ELF-1 (cell line): ENCODE results near the gene SH3D21.

Experiments
- DNase-seq: peaks from one replicate; pipeline ENCODE4 v3.0.0-alpha.2; 2016; ENCODE audit warnings: low read depth, low spot score

Gene SH3D21

DNA sequence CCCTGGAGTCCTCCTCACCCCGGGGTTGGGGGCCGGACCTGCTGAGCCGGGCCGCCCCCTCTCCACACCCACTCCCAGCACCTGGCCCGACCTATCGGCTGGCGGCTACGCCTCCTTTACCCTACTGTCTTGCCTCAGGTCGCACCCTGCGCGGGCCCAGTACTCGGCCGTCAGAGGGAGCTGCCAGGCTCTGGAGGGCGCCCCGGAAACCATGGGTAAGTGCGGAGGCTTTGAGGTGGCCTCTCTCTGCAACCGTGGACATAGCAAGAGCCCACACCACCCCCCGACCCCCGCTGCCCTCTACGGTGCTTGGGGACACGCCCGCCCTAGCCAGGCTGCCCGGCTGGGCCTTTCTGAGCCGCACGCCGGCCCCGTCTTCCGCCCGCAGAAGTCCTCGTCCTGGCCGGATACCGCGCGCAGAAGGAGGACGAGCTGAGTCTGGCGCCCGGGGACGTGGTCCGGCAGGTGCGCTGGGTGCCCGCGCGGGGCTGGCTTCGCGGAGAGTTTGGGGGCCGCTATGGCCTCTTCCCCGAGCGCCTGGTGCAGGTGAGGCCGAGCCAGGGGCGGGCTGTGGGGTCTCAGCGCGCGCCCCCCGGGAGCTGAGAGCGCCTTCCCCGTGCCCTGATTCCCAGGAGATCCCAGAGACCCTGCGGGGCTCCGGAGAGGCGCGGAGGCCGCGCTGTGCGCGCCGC lies at the start of gene SH3D21:
Gene SH3D21 (plus strand): TSS at position 159 of the 692 bp plus-strand sequence. CDS start 53 bp downstream, at position 212.
- no peak for DNase-seq

DNA sequence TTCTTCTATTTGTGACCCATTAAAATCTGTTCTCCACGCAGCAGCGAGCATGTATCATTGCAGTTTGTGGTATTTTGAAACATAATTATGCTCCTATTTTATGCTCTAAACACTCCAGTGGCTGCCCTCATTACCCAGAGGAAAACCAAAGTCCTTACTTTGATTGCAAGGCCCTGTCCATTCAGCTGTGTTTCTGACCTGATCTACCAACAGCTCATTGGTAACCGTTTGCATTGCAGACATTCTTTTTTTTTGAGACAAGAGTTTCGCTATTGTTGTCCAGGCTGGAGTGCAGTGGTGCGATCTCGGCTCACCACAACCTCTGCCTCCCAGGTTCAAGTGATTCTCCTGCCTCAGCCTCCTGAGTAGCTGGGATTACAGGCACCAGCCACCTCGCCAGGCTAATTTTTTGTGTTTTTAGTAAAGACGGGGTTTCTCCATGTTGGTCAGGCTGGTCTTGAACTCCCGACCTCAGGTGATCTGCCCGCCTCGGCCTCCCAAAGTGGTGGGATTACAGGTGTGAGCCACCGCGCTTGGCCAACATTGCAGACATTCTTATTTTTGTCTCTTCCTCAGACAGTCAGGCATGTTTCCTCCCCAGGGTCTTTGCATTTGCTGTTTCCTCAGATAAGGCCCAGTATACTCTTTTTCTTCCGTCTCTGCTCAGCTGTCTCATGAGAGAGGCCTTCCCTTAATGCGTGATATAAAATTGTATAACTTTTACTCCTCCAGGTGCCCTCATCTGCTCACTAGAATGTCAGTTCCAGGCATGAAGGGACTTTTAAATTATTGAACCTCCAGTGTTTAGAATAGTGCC lies 49.4 kb upstream of the SH3D21 start:
- DNase-seq = no peak

DNA sequence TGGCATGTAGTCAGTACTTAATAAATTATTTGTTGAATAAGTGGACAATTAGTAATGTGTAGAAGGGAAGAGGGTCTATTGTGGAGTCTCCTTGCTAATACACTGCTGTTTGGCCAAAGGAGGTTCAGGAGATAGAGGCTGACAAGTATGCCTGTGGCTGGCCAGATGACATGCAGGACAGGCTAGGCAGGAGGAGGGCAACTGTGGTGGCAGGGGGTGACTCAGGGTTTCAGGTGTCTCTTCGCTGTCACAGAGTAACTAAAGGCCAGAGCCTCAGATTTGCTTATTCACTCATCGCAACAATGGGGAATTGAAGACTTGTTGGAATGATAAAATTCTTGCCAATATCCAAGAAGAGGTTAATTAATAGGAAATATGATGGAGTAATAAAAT lies 48.8 kb upstream of the SH3D21 start:
- peak; percentile 18 for DNase-seq

DNA sequence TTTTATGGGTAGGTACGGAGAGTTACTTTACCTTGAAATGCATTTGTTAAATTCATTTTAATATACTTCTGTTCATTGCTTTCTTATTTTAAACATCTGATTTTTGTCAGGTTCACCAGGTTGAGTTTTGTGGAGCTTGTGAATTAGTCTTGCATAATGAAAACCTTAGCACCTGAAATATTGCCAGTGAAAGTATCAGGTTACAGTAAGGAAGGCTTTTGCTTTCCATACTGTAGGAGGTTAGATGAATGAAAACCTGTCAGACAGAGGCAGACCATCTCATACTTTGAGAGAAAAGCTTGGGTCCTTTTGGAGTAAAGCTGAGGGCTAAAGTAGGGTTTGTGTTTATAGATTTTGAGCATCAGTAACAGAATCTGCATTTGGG lies 47.2 kb upstream of the SH3D21 start:
- DNase-seq = no peak

DNA sequence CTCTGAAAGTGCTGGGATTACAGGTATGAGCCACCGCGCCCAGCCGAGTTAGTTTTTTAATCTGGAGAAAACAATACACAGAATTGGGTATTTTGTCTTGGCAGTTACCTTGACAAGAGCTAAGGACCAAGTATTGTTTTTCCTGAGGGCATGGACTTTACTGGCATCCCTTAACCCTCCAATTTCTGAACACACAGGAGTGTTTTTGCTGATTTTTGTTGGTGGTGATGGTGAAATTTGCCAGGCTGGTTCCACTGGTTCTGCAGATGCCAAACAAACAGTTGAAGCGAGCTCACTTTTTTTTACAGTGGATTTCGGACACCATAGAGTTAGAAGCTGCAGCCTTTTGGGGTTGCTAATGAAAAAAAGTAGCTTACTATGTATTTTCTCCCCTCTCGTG lies 37.2 kb upstream of the SH3D21 start:
- DNase-seq = no peak

DNA sequence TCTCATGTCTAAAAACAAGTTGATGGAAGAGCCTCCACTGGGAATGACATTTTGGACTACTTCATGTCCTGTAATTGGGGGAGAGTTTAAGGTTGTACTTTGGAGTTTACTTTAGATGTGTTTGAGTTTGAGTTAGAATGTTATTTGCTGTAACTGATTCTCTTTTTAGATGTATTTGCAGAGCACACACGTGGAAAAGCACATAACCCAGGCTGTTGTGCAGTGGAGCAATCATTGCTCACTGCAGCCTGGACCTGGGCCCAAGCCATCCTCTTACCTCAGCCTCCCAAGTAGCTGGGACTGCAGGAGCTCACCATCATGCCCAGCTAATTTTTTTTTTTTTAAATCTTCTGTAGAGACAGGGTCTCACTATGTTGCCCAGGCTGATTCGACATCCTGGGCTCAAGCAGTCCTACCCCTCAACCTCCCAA lies 36.7 kb upstream of the SH3D21 start:
- DNase-seq = no peak

DNA sequence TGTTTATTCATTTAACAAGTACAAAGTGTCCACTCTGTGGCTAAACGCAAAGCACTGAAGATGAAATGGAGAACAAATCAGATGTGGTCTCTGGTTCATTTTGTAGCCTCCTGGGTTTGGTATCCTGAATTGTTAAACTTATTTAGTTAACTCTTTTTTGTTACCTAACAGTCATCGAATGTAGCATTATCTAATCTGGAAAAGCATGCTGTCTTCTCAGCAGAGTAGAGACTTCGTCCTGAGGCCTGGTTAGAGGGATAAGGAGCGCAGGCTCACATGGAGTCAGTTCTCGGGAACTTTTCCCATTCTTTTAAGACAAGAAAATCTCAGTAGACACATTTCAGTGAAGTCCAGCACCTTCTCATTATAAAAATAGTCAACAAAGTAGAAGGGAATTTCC lies 33.1 kb upstream of the SH3D21 start:
- no peak for DNase-seq

DNA sequence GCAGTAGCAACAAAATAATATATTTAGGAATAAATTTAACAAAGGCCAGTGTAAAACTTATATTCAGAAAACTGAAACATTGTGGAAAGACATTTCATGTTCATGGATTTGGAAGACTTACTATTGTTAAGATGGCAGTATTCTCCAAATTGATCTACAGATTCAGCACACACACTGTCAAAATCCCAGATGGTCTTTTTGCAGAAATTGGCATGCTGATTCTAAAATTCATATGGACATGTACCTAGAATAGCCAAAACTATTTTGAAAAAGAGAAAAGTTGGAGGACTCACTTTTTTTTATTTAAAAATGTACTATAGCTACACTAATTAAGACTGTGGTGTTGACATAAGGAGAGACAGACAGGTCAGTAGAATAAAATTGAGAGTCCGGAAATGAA lies 32.0 kb upstream of the SH3D21 start:
- DNase-seq = no peak

DNA sequence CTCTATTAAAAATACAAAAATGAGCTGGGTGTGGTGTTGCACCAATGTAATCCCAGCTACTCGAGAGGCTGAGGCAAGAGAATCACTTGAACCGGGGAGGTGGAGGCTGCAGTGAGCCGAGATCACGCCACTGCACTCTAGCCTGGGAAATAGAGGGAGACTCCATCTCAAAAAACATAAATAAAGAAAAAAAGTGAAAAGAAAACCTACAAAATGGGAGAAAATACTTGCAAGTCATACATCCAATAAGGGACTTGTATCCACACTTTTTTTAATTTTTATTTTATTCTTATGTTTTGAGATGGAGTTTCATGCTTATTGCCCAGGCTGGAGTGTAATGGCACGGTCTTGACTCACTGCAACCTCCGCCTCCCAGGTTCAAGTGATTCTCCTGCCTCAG lies 29.5 kb upstream of the SH3D21 start:
- DNase-seq = no peak

DNA sequence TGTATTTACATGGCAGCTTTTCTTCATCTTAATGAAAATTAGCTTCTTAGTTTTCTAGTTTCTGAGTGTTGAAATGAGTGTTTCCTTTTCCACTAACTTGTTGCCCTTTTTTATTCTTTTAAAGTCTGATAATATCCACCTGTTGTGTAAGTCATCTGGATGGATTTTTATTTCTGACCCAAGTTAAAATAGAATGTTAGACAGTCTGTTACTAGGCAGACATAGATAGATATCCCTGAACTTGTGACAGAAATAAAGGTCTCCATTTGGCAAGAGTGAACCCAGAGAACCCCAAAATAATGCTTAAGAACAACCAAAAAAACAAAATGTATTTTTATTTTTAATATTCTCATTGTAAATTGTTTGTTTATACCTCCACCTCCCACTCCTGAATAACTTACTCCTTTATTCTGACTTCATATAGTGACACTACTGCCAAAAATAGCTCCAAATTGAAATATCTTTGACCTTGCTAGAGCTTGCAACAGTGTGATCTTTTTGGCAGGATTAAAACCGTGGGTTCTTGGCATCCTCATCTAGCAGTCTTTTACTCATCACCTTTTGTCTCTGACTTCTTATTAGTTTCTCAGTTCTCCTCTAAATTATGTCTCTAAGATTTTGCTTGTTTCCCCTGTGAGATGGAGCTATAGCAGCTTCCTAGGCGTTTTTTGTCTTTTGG lies 26.9 kb upstream of the SH3D21 start:
- no peak for DNase-seq

DNA sequence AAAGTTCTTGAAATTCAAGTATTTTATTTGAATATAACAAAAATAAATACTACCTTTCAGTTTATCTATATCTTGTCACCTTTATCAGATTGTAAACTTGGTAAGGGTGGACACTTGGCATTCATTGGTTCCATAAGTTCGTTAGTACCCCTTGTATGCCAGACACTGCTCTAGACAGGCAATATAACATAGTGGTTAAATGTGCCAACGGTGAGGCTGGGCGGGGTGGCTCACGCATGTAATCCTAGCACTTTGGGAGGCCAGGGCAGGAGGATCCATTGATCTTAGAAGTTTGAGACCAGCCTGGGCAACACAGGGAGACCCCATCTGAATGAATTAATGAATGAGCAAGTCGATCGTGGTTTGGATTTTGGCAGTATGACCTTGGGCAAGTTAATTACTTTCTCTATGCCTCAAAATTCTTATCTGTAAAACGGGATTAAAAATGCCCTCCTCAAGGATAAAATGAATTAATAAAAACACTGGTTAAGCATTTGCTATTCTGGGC lies 26.3 kb upstream of the SH3D21 start:
- DNase-seq = no peak

DNA sequence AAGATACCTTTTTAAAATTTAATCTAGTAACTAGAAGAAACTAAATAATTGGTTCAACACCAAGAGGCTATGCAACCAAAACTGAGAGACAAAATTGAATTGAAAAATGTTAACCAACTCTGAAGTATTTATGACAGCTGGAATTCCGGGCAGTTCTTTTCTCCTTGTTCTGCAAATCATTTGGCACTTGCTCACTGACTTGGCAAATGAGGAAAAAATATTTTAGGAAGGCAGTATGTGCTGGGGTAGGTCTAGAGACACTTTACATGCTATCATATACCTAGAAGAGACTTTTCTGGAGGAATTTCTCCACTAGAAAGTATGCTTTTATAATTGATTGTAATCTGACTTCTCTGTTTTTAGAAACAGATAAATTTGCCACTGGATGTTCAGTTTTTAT lies 22.1 kb upstream of the SH3D21 start:
- DNase-seq = no peak

DNA sequence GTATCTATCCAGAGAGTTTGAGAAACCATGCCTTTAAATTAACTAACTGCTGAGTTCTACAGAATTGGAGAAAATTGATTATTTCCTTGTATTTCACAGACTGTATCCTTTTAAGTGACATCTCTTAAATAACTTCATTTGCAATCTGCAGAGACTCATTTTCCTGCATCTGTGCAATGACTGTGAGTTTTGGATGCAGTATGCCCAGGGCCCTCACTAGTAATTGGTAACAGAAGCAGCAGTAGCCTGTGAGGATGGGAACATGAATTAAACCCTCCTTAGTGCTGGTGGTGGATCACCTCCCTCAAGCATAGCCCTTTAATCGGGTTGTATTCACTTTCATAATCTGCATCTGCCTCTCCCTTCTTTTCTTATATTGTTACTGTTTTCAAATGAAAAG lies 21.7 kb upstream of the SH3D21 start:
- no peak for DNase-seq

DNA sequence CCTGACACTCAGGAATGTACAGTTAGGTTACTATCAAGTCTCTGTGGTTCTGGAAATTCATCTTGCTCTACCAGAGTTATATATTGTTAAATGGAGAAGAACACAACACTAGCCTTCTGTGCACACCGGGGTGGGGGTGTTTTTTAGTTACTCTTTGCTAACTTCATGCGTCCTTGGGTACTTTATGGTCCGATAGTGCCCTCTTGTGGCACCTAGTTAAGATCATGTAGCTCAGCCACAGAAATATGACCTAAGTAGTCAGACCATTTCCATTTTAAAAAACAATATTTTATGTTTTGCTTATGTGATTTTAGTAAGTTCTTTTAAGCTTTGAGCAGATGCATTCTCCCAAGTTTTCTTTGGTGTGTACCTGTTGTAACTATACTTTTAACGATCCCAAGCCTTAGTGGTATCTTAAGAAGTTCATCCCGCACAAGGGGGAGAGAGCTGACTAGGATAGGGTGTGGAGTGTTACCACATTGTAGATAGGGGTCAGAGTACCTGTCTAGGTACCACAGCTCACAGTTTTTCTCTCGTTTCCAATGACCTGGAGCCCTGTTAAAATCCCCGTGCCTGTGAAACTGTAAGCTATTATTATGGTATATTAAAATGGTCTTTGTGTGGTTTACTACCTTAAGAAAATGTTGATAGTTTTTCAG lies 20.6 kb upstream of the SH3D21 start:
- peak; percentile 30 for DNase-seq

DNA sequence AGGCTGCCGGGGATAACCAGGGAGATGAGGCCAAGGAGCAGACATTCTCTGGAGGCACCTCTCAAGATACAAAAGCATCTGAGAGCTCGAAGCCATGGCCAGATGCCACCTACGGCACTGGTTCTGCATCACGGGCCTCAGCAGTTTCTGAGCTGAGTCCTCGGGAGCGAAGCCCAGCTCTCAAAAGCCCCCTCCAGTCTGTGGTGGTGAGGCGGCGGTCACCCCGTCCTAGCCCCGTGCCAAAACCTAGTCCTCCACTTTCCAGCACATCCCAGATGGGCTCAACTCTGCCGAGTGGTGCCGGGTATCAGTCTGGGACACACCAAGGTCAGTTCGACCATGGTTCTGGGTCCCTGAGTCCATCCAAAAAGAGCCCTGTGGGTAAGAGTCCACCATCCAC lies 19.4 kb upstream of the SH3D21 start:
- no peak for DNase-seq

DNA sequence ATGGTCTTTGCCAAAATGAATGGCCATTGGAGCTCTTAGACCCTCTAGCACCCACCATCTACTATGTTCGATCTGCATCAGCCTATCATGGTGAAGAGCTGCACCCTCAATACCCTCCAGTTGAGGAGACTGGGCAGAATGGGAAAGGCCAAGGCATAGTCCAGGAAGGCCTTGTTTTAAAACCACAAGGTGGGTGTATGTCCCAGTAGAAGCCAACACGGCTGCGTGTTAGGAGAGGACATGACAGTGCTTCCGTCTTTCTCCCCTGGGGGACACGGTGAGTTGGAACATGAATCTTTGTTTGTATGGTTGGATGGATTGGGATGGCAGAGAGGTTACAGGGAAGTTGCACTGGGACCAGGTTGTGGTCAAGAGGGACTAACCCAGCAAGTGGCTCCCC lies 18.6 kb upstream of the SH3D21 start:
- DNase-seq = no peak

DNA sequence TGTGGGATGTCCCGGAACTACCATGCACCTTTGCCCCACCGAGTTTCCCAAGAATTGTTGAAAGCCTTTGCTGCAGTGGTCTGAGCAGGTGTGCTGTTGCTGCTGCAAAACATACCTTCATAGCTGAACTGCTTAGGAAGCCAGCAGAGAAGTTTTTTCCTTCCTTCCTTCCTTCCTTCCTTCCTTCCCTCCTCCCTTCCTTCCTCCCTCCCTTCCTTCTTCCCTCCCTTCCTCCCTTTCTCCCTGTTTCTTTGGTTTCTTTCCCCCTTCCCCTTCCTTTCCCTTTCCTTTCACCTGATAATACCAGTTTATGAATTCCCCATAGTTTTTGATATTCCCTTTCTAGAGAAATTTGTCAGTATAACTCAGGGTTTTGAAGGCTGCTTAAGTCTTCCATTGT lies 10.8 kb upstream of the SH3D21 start:
- no peak for DNase-seq

DNA sequence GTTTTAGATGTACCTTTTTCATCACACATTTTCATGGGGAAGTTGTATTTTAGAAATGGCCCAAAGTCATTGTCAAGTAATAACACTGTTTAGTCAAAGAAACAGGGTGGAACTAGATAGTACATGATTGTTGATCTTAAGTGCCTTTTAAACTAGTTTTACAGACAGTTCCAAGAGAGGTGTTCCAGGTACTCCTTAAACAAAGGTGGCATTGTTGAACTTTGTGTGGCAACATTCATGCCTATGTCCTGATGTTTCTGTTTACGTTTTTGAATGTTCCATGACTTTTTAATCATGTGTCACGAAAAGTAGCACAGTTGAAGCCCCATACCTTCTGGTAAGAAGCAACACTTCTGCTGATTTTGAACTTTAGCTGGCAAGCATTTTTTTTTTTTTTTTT lies 9.1 kb upstream of the SH3D21 start:
- DNase-seq = no peak

DNA sequence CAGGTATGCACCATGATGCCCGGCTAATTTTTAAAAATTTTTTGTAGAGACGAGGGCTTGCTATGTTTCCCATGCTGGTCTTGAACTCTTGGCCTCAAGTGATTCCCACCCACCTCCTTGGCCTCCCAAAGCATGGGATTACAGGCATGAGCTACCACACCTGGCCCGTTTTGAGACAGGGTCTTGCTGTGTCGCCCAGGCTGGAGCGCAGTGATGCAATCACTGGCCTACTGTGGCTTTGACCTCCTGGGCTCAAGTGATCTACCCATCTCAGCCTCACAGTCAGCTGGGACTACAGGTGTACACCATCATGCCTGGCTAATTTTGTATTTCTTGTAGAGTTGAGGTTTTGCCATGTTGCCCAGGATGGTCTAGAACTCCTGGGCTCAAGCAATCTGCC lies 7.5 kb upstream of the SH3D21 start:
- no peak for DNase-seq

DNA sequence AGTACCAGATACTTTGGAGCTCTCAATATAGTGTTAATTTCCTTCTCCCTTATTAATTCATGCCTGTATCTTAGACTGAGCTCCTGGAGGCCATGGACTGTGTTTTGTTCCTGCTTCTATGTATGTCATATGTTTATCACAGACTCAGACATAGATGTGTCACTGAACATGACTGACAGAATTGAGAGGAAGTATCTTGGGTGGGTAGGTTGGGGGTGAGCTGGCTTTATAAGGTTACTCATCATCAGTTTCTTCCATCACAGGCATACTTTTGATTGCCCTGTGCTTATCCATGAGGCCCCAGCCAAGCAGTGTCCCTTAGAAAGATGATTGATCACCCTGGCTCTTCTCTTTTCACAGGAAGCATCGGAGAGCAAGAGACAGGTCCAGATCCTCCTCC lies 5.6 kb upstream of the SH3D21 start:
- no peak for DNase-seq

DNA sequence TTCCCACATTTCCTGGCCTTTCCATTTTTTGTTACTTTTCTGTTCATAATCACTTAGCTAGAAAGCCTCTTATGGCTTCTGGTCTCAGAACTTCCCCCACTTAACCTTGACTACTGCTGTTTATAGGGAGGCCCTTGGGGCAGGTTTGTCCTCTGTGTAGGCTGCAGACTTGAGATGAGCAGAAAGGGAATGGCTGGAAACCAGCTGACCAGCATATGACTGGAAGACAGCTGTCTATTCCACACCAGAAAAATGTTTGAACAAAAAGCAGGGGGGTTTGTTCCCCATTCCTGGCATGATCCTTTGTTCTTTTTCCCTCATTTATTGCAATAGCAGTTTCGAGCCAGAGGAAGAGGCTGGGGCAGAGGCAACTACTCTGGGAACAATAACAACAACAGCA lies 4.9 kb upstream of the SH3D21 start:
- no peak for DNase-seq

DNA sequence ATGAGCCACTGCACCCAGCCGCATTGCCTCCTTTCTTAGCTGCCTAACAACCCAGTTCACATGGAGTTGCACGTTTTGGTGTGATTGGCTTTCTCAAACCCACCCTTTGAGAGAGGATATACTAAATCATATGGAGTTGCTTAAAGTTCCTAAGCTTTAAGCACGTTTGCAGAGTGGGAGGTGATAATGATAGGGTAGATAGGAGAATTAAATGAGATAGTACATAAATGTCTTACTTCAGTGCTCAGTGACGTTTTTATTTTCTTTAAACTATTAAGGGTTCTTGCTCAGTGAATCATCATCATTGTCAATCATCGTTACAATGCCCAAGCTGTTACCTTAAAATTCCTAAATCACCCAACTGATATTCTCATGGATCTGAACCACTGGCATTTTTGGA lies 2.9 kb upstream of the SH3D21 start:
- DNase-seq = no peak
